ENCODE results near the gene OR1J4. TPM values are rescaled to one million over a fixed set of nuclear protein-coding genes. Genes with fewer than 3 reads are reported as not detected.
"Not testable (repeated sequence)": the region's sequence is repeated elsewhere in the genome, so short reads cannot be mapped to it uniquely, and the experiment has no call there.

OR1J4 gene
- total RNA-seq, 1 experiment from 2014 or later, result not detected

DNA sequence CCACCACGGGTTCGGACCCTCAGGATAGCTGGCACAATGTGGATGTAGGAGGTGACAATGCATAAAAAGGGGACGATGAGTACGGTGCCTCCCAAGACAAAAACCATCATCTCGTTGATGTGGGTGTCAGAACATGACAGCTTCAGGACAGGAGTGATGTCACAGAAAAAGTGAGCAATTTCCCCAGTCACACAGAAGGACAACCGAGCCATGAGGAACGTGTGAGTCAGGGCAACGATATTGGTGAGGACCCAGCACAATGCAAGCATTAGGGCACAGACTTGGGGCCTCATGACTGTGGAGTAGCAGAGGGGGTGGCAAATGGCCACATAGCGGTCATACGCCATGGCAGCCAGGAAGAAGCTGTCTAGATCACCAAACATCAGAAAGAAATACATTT is 7.7 kb downstream of the OR1J4 start:
- Histone ChIP-seq H2AFZ (ENCODE audit: low read length) (no peak overlapping the region), H3K9ac (ENCODE audit: low read length) (no peak overlapping the region), H3K4me1 (ENCODE audit: insufficient read depth, low read length) (no peaks in the 10 kb centered on the region), H3K27me3 (ENCODE audit: low read length) (peaks cover 25% of the 10 kb centered on the region), H3K27ac (ENCODE audit: low read length) (no peak overlapping the region), H4K20me1 (ENCODE audit: low read length) (no peaks in the 10 kb centered on the region), H3K36me3 (ENCODE audit: low read depth, low read length) (no peaks in the 10 kb centered on the region), H3K4me3 (ENCODE audit: low read length) (no peak overlapping the region), H3K4me2 (ENCODE audit: low read length) (no peak overlapping the region), H3F3A (ENCODE audit: low read length, unreplicated experiment) (no peaks in the 10 kb centered on the region), H3K9me3 (ENCODE audit: low read length) (no peaks in the 10 kb centered on the region), H3K9me2 (replicated peaks; ENCODE audit: low read length) (no peaks in the 10 kb centered on the region), H3K79me2 (ENCODE audit: low read length) (no peaks in the 10 kb centered on the region)
- TF ChIP-seq, protein P1, sequence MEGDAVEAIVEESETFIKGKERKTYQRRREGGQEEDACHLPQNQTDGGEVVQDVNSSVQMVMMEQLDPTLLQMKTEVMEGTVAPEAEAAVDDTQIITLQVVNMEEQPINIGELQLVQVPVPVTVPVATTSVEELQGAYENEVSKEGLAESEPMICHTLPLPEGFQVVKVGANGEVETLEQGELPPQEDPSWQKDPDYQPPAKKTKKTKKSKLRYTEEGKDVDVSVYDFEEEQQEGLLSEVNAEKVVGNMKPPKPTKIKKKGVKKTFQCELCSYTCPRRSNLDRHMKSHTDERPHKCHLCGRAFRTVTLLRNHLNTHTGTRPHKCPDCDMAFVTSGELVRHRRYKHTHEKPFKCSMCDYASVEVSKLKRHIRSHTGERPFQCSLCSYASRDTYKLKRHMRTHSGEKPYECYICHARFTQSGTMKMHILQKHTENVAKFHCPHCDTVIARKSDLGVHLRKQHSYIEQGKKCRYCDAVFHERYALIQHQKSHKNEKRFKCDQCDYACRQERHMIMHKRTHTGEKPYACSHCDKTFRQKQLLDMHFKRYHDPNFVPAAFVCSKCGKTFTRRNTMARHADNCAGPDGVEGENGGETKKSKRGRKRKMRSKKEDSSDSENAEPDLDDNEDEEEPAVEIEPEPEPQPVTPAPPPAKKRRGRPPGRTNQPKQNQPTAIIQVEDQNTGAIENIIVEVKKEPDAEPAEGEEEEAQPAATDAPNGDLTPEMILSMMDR (conservative IDR thresholded peaks at IDR 0.05; ENCODE audit: low read depth, low read length), result no peak
- TF ChIP-seq EZH2 (IDR thresholded peaks at IDR 0.05; ENCODE audit: low read length, unreplicated experiment) (no peak), EZH2phosphoT487 (IDR thresholded peaks at IDR 0.05; ENCODE audit: borderline replicate concordance, low read length) (no peak)
- POLR2A ChIA-PET (ENCODE audit: unreplicated experiment), result no interaction called here
- CTCF ChIA-PET, result no interaction called here
- ATAC-seq (no peak), DNase-seq (no peak)
- no TSS peak for BruUV-seq (replicated peaks)
- intact Hi-C loops (cut with micrococcal nuclease), result no loop called here

DNA sequence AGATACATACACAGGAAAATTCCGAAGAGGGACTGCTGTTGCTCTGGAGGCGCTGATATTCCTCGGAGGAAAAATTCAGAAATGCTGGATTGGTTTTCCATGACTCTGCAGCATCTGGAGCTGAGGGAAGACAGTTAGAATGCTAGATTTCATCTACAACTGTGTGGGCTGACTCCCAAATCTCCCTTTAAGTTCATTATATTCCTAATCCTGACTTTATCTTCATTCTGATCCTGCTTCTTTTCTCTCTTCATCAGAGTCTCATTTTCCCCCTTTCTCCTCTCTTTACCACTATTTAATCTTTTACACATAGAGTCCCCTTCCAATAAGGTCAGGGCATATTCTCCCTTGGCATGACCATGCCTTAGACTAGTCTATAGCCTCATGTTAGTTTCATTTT is 8.3 kb downstream of the OR1J4 start, which contains the start of gene OR1N1:
Gene OR1N1, minus strand, starts transcription at position 101 of the 400 bp plus-strand sequence. Its CDS starts 0 bp downstream, at position 101.
- no peaks in the 10 kb centered on the region for H4K20me1 ChIP-seq (ENCODE audit: low read length)
- ATAC-seq, result no peak
- H3K4me1 ChIP-seq (ENCODE audit: insufficient read depth, low read length), result no peaks in the 10 kb centered on the region
- no peaks in the 10 kb centered on the region for H3K9me3 ChIP-seq (ENCODE audit: low read length)
- DNase-seq, result no peak
- no peak within 1 kb of the TSS for H3K4me2 ChIP-seq (ENCODE audit: low read length)
- H2AFZ ChIP-seq (ENCODE audit: low read length), result no peak within 1 kb of the TSS
- peaks cover 25% of the 10 kb centered on the region for H3K27me3 ChIP-seq (ENCODE audit: low read length)
- no peak within 1 kb of the TSS for H3K27ac ChIP-seq (ENCODE audit: low read length)
- H3F3A ChIP-seq (ENCODE audit: low read length, unreplicated experiment), result no peaks in the 10 kb centered on the region
- H3K9ac ChIP-seq (ENCODE audit: low read length), result no peak within 1 kb of the TSS
- TF ChIP-seq EZH2phosphoT487 (IDR thresholded peaks at IDR 0.05; ENCODE audit: borderline replicate concordance, low read length) (no peak), EZH2 (IDR thresholded peaks at IDR 0.05; ENCODE audit: low read length, unreplicated experiment) (no peak)
- TF ChIP-seq, protein P1 (conservative IDR thresholded peaks at IDR 0.05; ENCODE audit: low read depth, low read length), result no peak
- POLR2A ChIA-PET (ENCODE audit: unreplicated experiment), result no interaction called here
- no TSS peak for BruUV-seq (replicated peaks)
- H3K79me2 ChIP-seq (ENCODE audit: low read length), result no peaks in the 10 kb centered on the region
- CTCF ChIA-PET, result no interaction called here
- intact Hi-C loops (cut with micrococcal nuclease), result no loop called here
- no peak within 1 kb of the TSS for H3K4me3 ChIP-seq (ENCODE audit: low read length)
- no peaks in the 10 kb centered on the region for H3K9me2 ChIP-seq (replicated peaks; ENCODE audit: low read length)
- no peaks in the 10 kb centered on the region for H3K36me3 ChIP-seq (ENCODE audit: low read depth, low read length)

DNA sequence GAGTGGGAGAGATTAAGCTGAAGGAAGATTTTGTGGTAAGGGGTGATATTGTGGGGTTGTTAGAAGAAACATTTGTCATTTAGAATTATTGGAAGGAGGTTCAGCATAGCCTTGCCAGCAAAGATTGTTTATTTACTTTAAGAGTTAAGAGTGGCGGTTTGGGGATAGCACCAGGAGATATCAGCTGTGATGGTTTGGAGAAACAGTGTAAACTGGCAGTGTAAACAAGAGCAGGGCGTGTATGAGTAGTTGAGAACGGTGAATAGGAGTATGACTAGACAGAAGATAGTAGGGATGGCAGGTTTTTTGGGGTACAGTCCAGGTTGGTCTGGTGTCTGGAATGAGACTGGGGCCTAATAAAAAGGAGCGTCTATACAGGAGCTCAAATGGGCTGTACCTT is 12.2 kb downstream of the OR1J4 start:
- H3K4me2 ChIP-seq (ENCODE audit: low read length); H3K4me3 ChIP-seq (ENCODE audit: low read length); H3K9ac ChIP-seq (ENCODE audit: low read length); H3K9me2 ChIP-seq (replicated peaks; ENCODE audit: low read length); H4K20me1 ChIP-seq (ENCODE audit: low read length); H3K9me3 ChIP-seq (ENCODE audit: low read length); BruUV-seq (replicated peaks); H2AFZ ChIP-seq (ENCODE audit: low read length); POLR2A ChIA-PET (ENCODE audit: unreplicated experiment); H3K27ac ChIP-seq (ENCODE audit: low read length); CTCF ChIA-PET; H3F3A ChIP-seq (ENCODE audit: low read length, unreplicated experiment); intact Hi-C loops (cut with micrococcal nuclease); ATAC-seq; DNase-seq; H3K4me1 ChIP-seq (ENCODE audit: insufficient read depth, low read length); H3K36me3 ChIP-seq (ENCODE audit: low read depth, low read length); H3K79me2 ChIP-seq (ENCODE audit: low read length): not testable (repeated sequence)
- H3K27me3 ChIP-seq (ENCODE audit: low read length), result peaks cover 23% of the 10 kb centered on the region
